Tibial nerve (tissue), 4 donors: ENCODE measurements around the gene DAB1.

Experiments used
- CTCF ChIP-seq, 5 experiments: fragments of 200-600 bp in 3 of 5; fragments of 450-650 bp in 2 of 5; sonication (generic) in 3 of 5; IDR thresholded peaks; one replicate each; pipeline ENCODE4 v1.5.1; 2016 to 2019; ENCODE audit warnings: antibody characterized with exemption in 5 of 5, mild to moderate bottlenecking in 3 of 5, moderate library complexity in 2 of 5
- EP300 ChIP-seq, 2 donors: sonication (generic); formaldehyde crosslinking; IDR thresholded peaks; one replicate each; pipeline ENCODE4 v1.6.1; 2017; ENCODE audit warnings: antibody characterized with exemption in 2 of 2, mild to moderate bottlenecking in 1 of 2
- POLR2A ChIP-seq, 2 donors: fragments of 450-650 bp; IDR thresholded peaks; one replicate each; pipeline ENCODE4 v1.6.1; 2017; ENCODE audit warnings: antibody characterized with exemption in 2 of 2, mild to moderate bottlenecking in 2 of 2, moderate library complexity in 2 of 2

GRCh38 chr1:56967355-56967754 lies 456.5 kb downstream of the DAB1 start:
- TF ChIP-seq POLR2A (IDR thresholded peaks at IDR 0.05): no peak
- TF ChIP-seq CTCF (IDR thresholded peaks at IDR 0.05): no peak
- TF ChIP-seq EP300 (IDR thresholded peaks at IDR 0.05): no peak
